B cell (primary cell): Measurements from ENCODE around the gene CNPPD1. TPM values are rescaled to one million over a fixed set of nuclear protein-coding genes. Genes with fewer than 3 reads are reported as not detected.
A peak's percentile ranks its signal among the peaks of the same experiment; 100 is the strongest.

Experiments
- ATAC-seq: fragments of 200-7000 bp; cut with Tn5 transposase; one replicate; pipeline ENCODE4 v1.10.0; 2021; ENCODE audit warnings: low read depth, mild to moderate bottlenecking, moderate number of reproducible peaks, moderate library complexity
- CTCF ChIA-PET: fragments of 350-600 bp; sonication (Branson Sonifier 250); formaldehyde crosslinking; loops from one replicate; lab custom pipeline; 2021; ENCODE audit warnings: antibody characterized with exemption, inconsistent platforms; lab: Charles Lee
- POLR2A ChIA-PET: fragments of 350-600 bp; sonication (Branson Sonifier 250); formaldehyde crosslinking; loops from one replicate; lab custom pipeline; 2021; ENCODE audit warnings: antibody characterized with exemption; lab: Charles Lee
- DNase-seq: peaks from one replicate; pipeline ENCODE4 v3.0.0; 2013
- H2AFZ ChIP-seq: 2 replicates; pipeline ENCODE4 v1.6.1; 2012; ENCODE audit warnings: mild to moderate bottlenecking, low read depth, low read length; ENCODE audit not compliant: insufficient read depth, poor library complexity, severe bottlenecking
- H3K27ac ChIP-seq, 2 donors: 1 replicate in 1 of 2; 2 replicates in 1 of 2; pipeline ENCODE4 v1.5.1; 2012 to 2013; ENCODE audit warnings: low read length in 2 of 2, mild to moderate bottlenecking in 2 of 2, moderate library complexity in 1 of 2
- H3K27me3 ChIP-seq, 4 experiments: fragments of 200-600 bp in 1 of 4; sonication (generic) in 1 of 4; replicated peaks in 1 of 4; 1 replicate in 2 of 4; 2 replicates in 2 of 4; pipeline versions ENCODE4 v1.6.1 to v1.7.0; 2013 to 2016; ENCODE audit warnings: low read length in 3 of 4, mild to moderate bottlenecking in 2 of 4, mixed read lengths in 1 of 4, moderate library complexity in 1 of 4; ENCODE audit not compliant: insufficient read depth in 4 of 4, control insufficient read depth in 3 of 4; ENCODE audit errors: control extremely low read depth in 1 of 4
- H3K36me3 ChIP-seq, 2 experiments: replicated peaks in 1 of 2; 1 replicate in 1 of 2; 2 replicates in 1 of 2; pipeline versions ENCODE4 v1.6.1 to v1.7.1; 2013; ENCODE audit warnings: low read length in 1 of 2; ENCODE audit not compliant: insufficient read depth in 2 of 2, control insufficient read depth in 1 of 2; ENCODE audit errors: control extremely low read depth in 1 of 2, extremely low read depth in 1 of 2
- H3K4me1 ChIP-seq, 2 donors: fragments of 200-600 bp in 1 of 2; sonication (generic) in 1 of 2; 1 replicate in 1 of 2; 2 replicates in 1 of 2; pipeline versions ENCODE4 v1.5.1 to v1.6.1; 2013 to 2017; ENCODE audit warnings: low read length in 2 of 2; ENCODE audit not compliant: control insufficient read depth in 2 of 2, insufficient read depth in 2 of 2
- H3K4me2 ChIP-seq: replicated peaks from 2 replicates; pipeline ENCODE3; 2012; ENCODE audit warnings: mild to moderate bottlenecking, low read depth, low read length; ENCODE audit not compliant: poor library complexity, severe bottlenecking
- H3K4me3 ChIP-seq, 5 experiments: fragments of 200-600 bp in 1 of 5; sonication (generic) in 1 of 5; 1 replicate in 3 of 5; 2 replicates in 2 of 5; pipeline versions ENCODE4 v1.5.1 to v1.7.0; 2011 to 2016; ENCODE audit warnings: low read length in 4 of 5, mild to moderate bottlenecking in 4 of 5, low read depth in 2 of 5, control low read depth in 1 of 5, moderate library complexity in 1 of 5; ENCODE audit not compliant: insufficient read depth in 1 of 5; ENCODE audit errors: control extremely low read depth in 1 of 5, extremely low read depth in 1 of 5
- H3K79me2 ChIP-seq: fragments of 200-600 bp; sonication (generic); one replicate; pipeline ENCODE4 v1.6.0; 2016; ENCODE audit warnings: low read length; ENCODE audit not compliant: control insufficient read depth, insufficient read depth
- H3K9ac ChIP-seq: fragments of 200-600 bp; sonication (generic); 2 replicates; pipeline ENCODE4 v1.6.1; 2017; ENCODE audit warnings: mild to moderate bottlenecking, low read length, moderate library complexity
- H3K9me3 ChIP-seq, 3 donors: one replicate each; pipeline versions ENCODE4 v1.6.1 to v1.7.1; 2013; ENCODE audit warnings: low read length in 2 of 3; ENCODE audit not compliant: control insufficient read depth in 2 of 3, insufficient read depth in 1 of 3; ENCODE audit errors: control extremely low read depth in 1 of 3
- H4K20me1 ChIP-seq: 2 replicates; pipeline ENCODE4 v1.6.0; 2012; ENCODE audit warnings: mild to moderate bottlenecking, low read length; ENCODE audit not compliant: insufficient read depth, control insufficient read depth, poor library complexity, severe bottlenecking
- H3K27ac Mint-ChIP-seq: one replicate; pipeline ENCODE4 v1.8.0; 2021; ENCODE audit warnings: mixed read lengths
- H3K27me3 Mint-ChIP-seq: one replicate; pipeline ENCODE4 v1.8.0; 2021; ENCODE audit warnings: mixed read lengths
- H3K4me1 Mint-ChIP-seq: one replicate; pipeline ENCODE4 v1.8.0; 2021; ENCODE audit warnings: mixed read lengths
- H3K4me3 Mint-ChIP-seq: one replicate; pipeline ENCODE4 v1.8.0; 2021; ENCODE audit warnings: mixed read lengths
- H3K9me3 Mint-ChIP-seq: one replicate; pipeline ENCODE4 v1.8.0; 2022; ENCODE audit warnings: mixed read lengths; ENCODE audit not compliant: insufficient read depth
- EZH2 ChIP-seq: IDR thresholded peaks from 2 replicates; pipeline ENCODE4 v1.6.1; 2012; ENCODE audit warnings: borderline replicate concordance, low read depth, mild to moderate bottlenecking, moderate library complexity, low read length; ENCODE audit not compliant: insufficient read depth, poor library complexity, severe bottlenecking
- WGBS: methylation state at CpG from one replicate; pipeline ENCODE4 v1.1.5; 2013; ENCODE audit warnings: missing lambda C conversion rate; ENCODE audit not compliant: insufficient coverage; 5-methylcytosine and 5-hydroxymethylcytosine counted together
- intact Hi-C: fragments of 100-400 bp; cut with micrococcal nuclease; formaldehyde crosslinking; loops from one replicate; pipeline ENCODE4 v1.10.0; 2022
- polyA plus RNA-seq: library from polyadenylated mRNA; depleted of rRNA; stranded (reverse); fragments of >200 nt; gene quantifications from 2 replicates; pipeline ENCODE4 v1.2.3, GENCODE V29; 2012
- total RNA-seq, 2 donors: library from RNA; stranded (reverse); fragments of 120-200 nt in 1 of 2; gene quantifications; 1 replicate in 1 of 2; 2 replicates in 1 of 2; pipeline versions ENCODE4 v1.2.3 to v1.2.4, GENCODE V29; 2013 to 2022
- TF ChIP-seq, protein P1 (sequence below): fragments of 200-600 bp; IDR thresholded peaks from one replicate; pipeline ENCODE4 v1.8.0; 2022; ENCODE audit warnings: antibody characterized with exemption, mild to moderate bottlenecking

Gene CNPPD1
- total and polyA plus RNA-seq, 2 donors (not counting 1 experiment from before 2014, with no cell fraction given), result 150 to 159 TPM

DNA sequence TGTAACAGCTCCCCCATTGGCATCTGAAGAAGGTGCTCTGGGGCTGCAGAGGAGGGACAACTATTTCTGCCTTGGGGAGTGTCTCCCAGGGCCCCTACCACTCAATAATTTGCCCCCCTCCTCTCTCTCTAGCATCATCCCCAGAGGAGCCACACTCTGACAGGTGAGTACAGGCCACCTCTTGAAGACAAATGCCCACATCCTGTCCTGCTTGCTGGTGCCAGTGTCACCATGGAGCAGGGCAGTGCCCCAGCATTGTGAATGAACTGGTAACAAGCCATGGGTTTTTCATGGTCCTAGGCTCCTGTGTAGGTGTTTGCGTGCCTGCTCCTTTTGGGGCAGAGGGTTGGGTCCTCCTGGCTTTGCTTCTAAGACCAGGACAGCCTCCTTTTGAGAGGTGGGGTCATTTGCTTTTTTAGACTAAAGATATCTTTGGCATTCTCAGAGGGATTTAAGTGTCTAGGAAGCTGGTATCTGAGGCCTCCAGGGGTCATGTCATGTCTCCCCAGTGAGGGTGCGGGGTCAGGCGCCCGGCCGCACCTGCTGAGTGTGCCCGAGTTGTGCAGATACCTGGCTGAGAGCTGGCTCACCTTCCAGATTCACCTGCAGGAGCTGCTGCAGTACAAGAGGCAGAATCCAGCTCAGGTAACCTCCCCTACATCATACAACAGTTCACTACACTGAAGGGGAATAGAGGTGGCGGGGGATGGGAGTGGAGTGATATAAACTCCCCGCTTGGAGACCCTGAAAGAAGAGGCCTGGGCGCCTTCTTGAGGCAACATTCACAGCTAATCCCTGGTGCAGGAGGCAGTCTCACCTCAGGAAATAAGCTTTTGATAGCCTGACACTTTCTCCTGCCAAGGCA is 3.1 kb upstream of the CNPPD1 start:
- Mint-ChIP-seq H3K4me3 (peak overlapping the region; percentile 88), H3K27ac (no peak overlapping the region), H3K4me1 (peaks cover 33% of the 10 kb centered on the region), H3K27me3 (no peaks in the 10 kb centered on the region), H3K9me3 (no peaks in the 10 kb centered on the region)
- Histone ChIP-seq H2AFZ (no peak overlapping the region), H3K4me3 (no peak overlapping the region), H3K27me3 (no peaks in the 10 kb centered on the region), H3K27ac (peak overlapping the region in 1 of 2 donors; percentile 94), H3K4me1 (peaks cover 17 to 39% of the 10 kb centered on the region in 2 donors), H3K9ac (no peak overlapping the region), H3K4me2 (peak overlapping the region; percentile 83), H3K9me3 (no peaks in the 10 kb centered on the region), H4K20me1 (peaks cover 40% of the 10 kb centered on the region), H3K36me3 (peaks cover 2 to 56% of the 10 kb centered on the region in 2 experiments), H3K79me2 (peaks cover 45% of the 10 kb centered on the region)
- ChIA-PET POLR2A (interaction anchor here (1.2 to 1.7 kb wide), 2 partner anchors 25 to 27 kb away, joined by 4 to 6 read pairs; partner anchors contain the start of gene ZFAND2B), CTCF (interaction anchor here (0.8 to 3.1 kb wide), 10 partner anchors 9 to 119 kb away, joined by 3 to 18 read pairs (median 4); partner anchors contain the start of genes NHEJ1, SLC23A3 and ZFAND2B)
- WGBS, result 97% methylated on average over 6 of the region's 9 CpGs
- peak; percentile 4 for DNase-seq
- no peak for TF ChIP-seq EZH2
- TF ChIP-seq, protein P1, sequence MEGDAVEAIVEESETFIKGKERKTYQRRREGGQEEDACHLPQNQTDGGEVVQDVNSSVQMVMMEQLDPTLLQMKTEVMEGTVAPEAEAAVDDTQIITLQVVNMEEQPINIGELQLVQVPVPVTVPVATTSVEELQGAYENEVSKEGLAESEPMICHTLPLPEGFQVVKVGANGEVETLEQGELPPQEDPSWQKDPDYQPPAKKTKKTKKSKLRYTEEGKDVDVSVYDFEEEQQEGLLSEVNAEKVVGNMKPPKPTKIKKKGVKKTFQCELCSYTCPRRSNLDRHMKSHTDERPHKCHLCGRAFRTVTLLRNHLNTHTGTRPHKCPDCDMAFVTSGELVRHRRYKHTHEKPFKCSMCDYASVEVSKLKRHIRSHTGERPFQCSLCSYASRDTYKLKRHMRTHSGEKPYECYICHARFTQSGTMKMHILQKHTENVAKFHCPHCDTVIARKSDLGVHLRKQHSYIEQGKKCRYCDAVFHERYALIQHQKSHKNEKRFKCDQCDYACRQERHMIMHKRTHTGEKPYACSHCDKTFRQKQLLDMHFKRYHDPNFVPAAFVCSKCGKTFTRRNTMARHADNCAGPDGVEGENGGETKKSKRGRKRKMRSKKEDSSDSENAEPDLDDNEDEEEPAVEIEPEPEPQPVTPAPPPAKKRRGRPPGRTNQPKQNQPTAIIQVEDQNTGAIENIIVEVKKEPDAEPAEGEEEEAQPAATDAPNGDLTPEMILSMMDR, result no peak
- intact Hi-C loops, result loop anchor here (5.0 kb wide), 2 partner anchors 317 to 963 kb away; partner anchors contain the start of genes ARPC2 and GMPPA
- no peak for ATAC-seq
